Parathyroid adenoma (tissue), 2 donors: ENCODE results near the gene LAMA2.

Experiments
- H2AFZ ChIP-seq: fragments of 300-600 bp; sonication (generic); one replicate; pipeline ENCODE4 v1.7.0; 2017; ENCODE audit warnings: antibody characterized with exemption, mild to moderate bottlenecking
- H3K27ac ChIP-seq: fragments of 300-600 bp; sonication (generic); one replicate; pipeline ENCODE4 v1.7.0; 2017
- H3K27me3 ChIP-seq: fragments of 300-600 bp; sonication (generic); one replicate; pipeline ENCODE4 v1.7.0; 2017; ENCODE audit warnings: low read length; ENCODE audit not compliant: control insufficient read depth, insufficient read depth
- H3K36me3 ChIP-seq: fragments of 300-600 bp; sonication (generic); one replicate; pipeline ENCODE4 v1.7.0; 2017; ENCODE audit warnings: low read length; ENCODE audit not compliant: control insufficient read depth, insufficient read depth
- H3K4me1 ChIP-seq: fragments of 300-600 bp; sonication (generic); one replicate; pipeline ENCODE4 v1.7.0; 2017; ENCODE audit warnings: control low read depth
- H3K4me2 ChIP-seq: fragments of 300-600 bp; sonication (generic); one replicate; pipeline ENCODE4 v1.7.0; 2017; ENCODE audit warnings: low read length
- H3K4me3 ChIP-seq: fragments of 300-600 bp; sonication (generic); one replicate; pipeline ENCODE4 v1.7.0; 2017; ENCODE audit warnings: low read depth, low read length
- H3K79me2 ChIP-seq: fragments of 300-600 bp; sonication (generic); one replicate; pipeline ENCODE4 v1.7.0; 2017; ENCODE audit warnings: control low read depth
- H3K9ac ChIP-seq: fragments of 300-600 bp; sonication (generic); one replicate; pipeline ENCODE4 v1.7.0; 2017; ENCODE audit warnings: mild to moderate bottlenecking
- H3K9me3 ChIP-seq: fragments of 300-600 bp; sonication (generic); one replicate; pipeline ENCODE4 v1.7.0; 2017; ENCODE audit warnings: low read length; ENCODE audit not compliant: control insufficient read depth
- TF ChIP-seq, protein P1 (sequence below): fragments of 300-600 bp; sonication (generic); IDR thresholded peaks from one replicate; pipeline ENCODE4 v1.7.0; 2017; ENCODE audit warnings: antibody characterized with exemption, mild to moderate bottlenecking
- donor health status: primary hyperparathyroidism.

The LAMA2 gene

DNA sequence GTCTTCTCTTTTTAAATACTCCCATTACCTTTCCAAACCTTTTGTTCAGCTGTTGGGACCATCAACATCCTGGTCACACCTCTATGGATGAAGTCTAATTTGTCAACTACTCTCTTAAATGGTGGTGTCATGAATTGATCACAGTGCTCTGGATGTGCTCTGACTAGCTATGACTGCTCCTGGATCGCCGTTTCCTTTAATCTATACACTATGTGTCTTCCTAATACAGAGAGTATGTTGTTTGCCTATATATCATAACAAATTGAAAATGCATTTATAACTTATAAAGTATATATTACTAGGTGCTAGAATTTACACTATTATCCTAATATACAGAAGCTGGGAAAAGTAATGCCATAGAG lies 357.5 kb downstream of the LAMA2 start:
- Histone ChIP-seq H3K4me2 (no peak overlapping the region), H3K9me3 (no peaks in the 10 kb centered on the region), H3K79me2 (no peaks in the 10 kb centered on the region), H2AFZ (no peak overlapping the region), H3K36me3 (no peaks in the 10 kb centered on the region), H3K4me3 (no peak overlapping the region), H3K9ac (no peak overlapping the region), H3K27ac (no peak overlapping the region), H3K27me3 (no peaks in the 10 kb centered on the region), H3K4me1 (no peaks in the 10 kb centered on the region)
- TF ChIP-seq, protein P1, sequence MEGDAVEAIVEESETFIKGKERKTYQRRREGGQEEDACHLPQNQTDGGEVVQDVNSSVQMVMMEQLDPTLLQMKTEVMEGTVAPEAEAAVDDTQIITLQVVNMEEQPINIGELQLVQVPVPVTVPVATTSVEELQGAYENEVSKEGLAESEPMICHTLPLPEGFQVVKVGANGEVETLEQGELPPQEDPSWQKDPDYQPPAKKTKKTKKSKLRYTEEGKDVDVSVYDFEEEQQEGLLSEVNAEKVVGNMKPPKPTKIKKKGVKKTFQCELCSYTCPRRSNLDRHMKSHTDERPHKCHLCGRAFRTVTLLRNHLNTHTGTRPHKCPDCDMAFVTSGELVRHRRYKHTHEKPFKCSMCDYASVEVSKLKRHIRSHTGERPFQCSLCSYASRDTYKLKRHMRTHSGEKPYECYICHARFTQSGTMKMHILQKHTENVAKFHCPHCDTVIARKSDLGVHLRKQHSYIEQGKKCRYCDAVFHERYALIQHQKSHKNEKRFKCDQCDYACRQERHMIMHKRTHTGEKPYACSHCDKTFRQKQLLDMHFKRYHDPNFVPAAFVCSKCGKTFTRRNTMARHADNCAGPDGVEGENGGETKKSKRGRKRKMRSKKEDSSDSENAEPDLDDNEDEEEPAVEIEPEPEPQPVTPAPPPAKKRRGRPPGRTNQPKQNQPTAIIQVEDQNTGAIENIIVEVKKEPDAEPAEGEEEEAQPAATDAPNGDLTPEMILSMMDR: no peak

DNA sequence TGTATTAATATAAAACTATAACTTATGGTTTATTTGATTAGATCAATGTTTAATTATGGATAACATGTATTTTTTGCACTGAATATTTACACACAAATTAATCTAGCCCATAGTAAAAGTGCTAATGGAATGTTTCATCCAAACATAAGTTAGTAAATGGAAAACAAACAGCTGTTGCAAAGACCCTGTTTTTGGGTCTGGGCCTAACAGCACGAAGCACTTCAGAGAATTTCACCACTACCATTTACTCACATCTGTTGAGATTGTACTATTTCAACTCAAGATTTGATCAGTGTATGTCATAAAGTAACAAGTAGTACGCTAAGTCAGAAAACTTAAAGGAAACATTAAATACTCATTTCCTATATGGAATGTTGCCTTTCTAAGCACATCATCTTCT lies 359.6 kb downstream of the LAMA2 start:
- Histone ChIP-seq H3K27ac (no peak overlapping the region), H3K36me3 (no peaks in the 10 kb centered on the region), H3K4me3 (no peak overlapping the region), H3K9me3 (no peaks in the 10 kb centered on the region), H3K4me1 (no peaks in the 10 kb centered on the region), H3K9ac (no peak overlapping the region), H3K4me2 (no peak overlapping the region), H3K27me3 (no peaks in the 10 kb centered on the region), H2AFZ (no peak overlapping the region), H3K79me2 (no peaks in the 10 kb centered on the region)
- TF ChIP-seq, protein P1: no peak

GRCh38 chr6:129243377-129243776 lies 360.4 kb downstream of the LAMA2 start:
- Histone ChIP-seq H3K27ac (no peak overlapping the region), H3K4me1 (no peaks in the 10 kb centered on the region), H3K79me2 (no peaks in the 10 kb centered on the region), H3K4me2 (no peak overlapping the region), H3K36me3 (no peaks in the 10 kb centered on the region), H3K9me3 (no peaks in the 10 kb centered on the region), H3K27me3 (no peaks in the 10 kb centered on the region), H2AFZ (no peak overlapping the region), H3K4me3 (no peak overlapping the region), H3K9ac (no peak overlapping the region)
- TF ChIP-seq, protein P1: no peak

DNA sequence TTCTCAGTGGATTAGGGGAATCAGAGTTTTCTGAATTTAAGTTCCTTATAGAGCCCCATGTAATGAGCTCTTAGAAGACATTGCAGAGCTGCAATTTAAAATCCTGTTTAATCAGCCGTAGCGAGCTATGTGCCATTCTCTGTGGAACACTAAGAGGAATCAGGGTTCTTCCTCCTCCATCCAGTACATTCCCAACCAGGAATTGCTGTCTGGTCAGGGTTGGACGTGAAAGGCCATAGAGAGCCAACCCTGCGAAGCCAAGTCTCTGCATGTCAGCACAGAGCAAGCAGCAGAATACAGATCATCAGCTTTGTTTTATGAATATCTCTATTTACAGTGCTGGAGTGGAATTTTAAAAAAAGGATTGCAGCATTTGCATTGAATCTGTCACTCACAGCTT lies 366.0 kb downstream of the LAMA2 start:
- Histone ChIP-seq H3K27me3 (no peaks in the 10 kb centered on the region), H3K4me3 (no peak overlapping the region), H2AFZ (no peak overlapping the region), H3K79me2 (no peaks in the 10 kb centered on the region), H3K27ac (no peak overlapping the region), H3K36me3 (no peaks in the 10 kb centered on the region), H3K9ac (no peak overlapping the region), H3K9me3 (no peaks in the 10 kb centered on the region), H3K4me1 (no peaks in the 10 kb centered on the region), H3K4me2 (no peak overlapping the region)
- TF ChIP-seq, protein P1: no peak

GRCh38 chr6:129251669-129252376 lies 368.9 kb downstream of the LAMA2 start:
- H3K4me1 ChIP-seq: no peaks in the 10 kb centered on the region

More at GRCh38 chr6:129251669-129252376, 368.9 kb downstream of the LAMA2 start:
- no peaks in the 10 kb centered on the region for H3K36me3 ChIP-seq
- H3K27ac ChIP-seq: no peak overlapping the region
- TF ChIP-seq, protein P1: peak; percentile 38
- no peaks in the 10 kb centered on the region for H3K79me2 ChIP-seq
- H3K9ac ChIP-seq: no peak overlapping the region
- H3K4me2 ChIP-seq: no peak overlapping the region
- H3K27me3 ChIP-seq: no peaks in the 10 kb centered on the region
- no peaks in the 10 kb centered on the region for H3K9me3 ChIP-seq
- no peak overlapping the region for H3K4me3 ChIP-seq
- no peak overlapping the region for H2AFZ ChIP-seq
